Activated CD4-positive, alpha-beta memory T cell treated with anti-CD3 and anti-CD28 coated beads for 36 hours (primary cell): ENCODE measurements around the gene SLC52A3. TPM values are rescaled to one million over a fixed set of nuclear protein-coding genes. Genes with fewer than 3 reads are reported as not detected.
"Not testable (repeated sequence)": the region's sequence is repeated elsewhere in the genome, so short reads cannot be mapped to it uniquely, and the experiment has no call there.

ENCODE experiments used
- CTCF ChIA-PET: fragments of 350-600 bp; sonication (Branson Sonifier 250); formaldehyde crosslinking; loops from one replicate; lab custom pipeline; 2021; ENCODE audit warnings: antibody characterized with exemption, inconsistent platforms; lab: Charles Lee
- POLR2A ChIA-PET: fragments of 350-600 bp; sonication (Branson Sonifier 250); formaldehyde crosslinking; loops from one replicate; lab custom pipeline; 2021; ENCODE audit warnings: antibody characterized with exemption; lab: Charles Lee
- DNase-seq: peaks from one replicate; pipeline ENCODE4 v3.0.0-alpha.2; 2020
- H3K27ac Mint-ChIP-seq: one replicate; pipeline ENCODE4 v1.8.0; 2021; ENCODE audit warnings: mixed read lengths
- H3K27me3 Mint-ChIP-seq: one replicate; pipeline ENCODE4 v1.8.0; 2021; ENCODE audit warnings: mixed read lengths
- H3K36me3 Mint-ChIP-seq: one replicate; pipeline ENCODE4 v1.8.0; 2021; ENCODE audit warnings: mixed read lengths
- H3K4me1 Mint-ChIP-seq: one replicate; pipeline ENCODE4 v1.8.0; 2021; ENCODE audit warnings: low read depth, mixed read lengths
- H3K4me3 Mint-ChIP-seq: one replicate; pipeline ENCODE4 v1.8.0; 2021; ENCODE audit warnings: mild to moderate bottlenecking, mixed read lengths
- H3K9me3 Mint-ChIP-seq: one replicate; pipeline ENCODE4 v1.8.0; 2021; ENCODE audit warnings: mixed read lengths
- intact Hi-C: fragments of 100-400 bp; cut with micrococcal nuclease; formaldehyde crosslinking; loops from one replicate; pipeline ENCODE4 v1.15.1; 2023
- total RNA-seq, 2 experiments: library from RNA; stranded (reverse); gene quantifications; one replicate each; pipeline ENCODE4 v1.2.3, GENCODE V29; 2021

Gene SLC52A3
- total RNA-seq, 2 experiments from 2014 or later: not detected

GRCh38 chr20:742156-742555 is 26.1 kb downstream of the SLC52A3 start:
- Mint-ChIP-seq H3K27me3 (peaks cover 23% of the 10 kb centered on the region), H3K27ac (no peak overlapping the region), H3K4me1 (no peaks in the 10 kb centered on the region), H3K4me3 (no peak overlapping the region), H3K36me3 (peaks cover 7% of the 10 kb centered on the region), H3K9me3 (peaks cover 16% of the 10 kb centered on the region)
- no peak for DNase-seq
- CTCF ChIA-PET: no interaction called here
- POLR2A ChIA-PET: no interaction called here
- intact Hi-C loops: no loop called here

- Mint-ChIP-seq H3K27me3 (peaks cover 23% of the 10 kb centered on the region), H3K27ac (no peak overlapping the region), H3K36me3 (peaks cover 7% of the 10 kb centered on the region), H3K9me3 (peaks cover 16% of the 10 kb centered on the region), H3K4me1 (no peaks in the 10 kb centered on the region), H3K4me3 (no peak overlapping the region)
- ChIA-PET POLR2A (no interaction called here), CTCF (interaction anchor here (0.6 kb wide), 1 partner anchor 13 kb away, joined by 3 read pairs; no protein-coding TSS in a partner anchor)
- no peak for DNase-seq
- intact Hi-C loops: no loop called here
Measured at GRCh38 chr20:741620-742019, 26.7 kb downstream of the SLC52A3 start.

- POLR2A ChIA-PET: no interaction called here
Measured at GRCh38 chr20:740162-740561, 28.1 kb downstream of the SLC52A3 start.

GRCh38 chr20:739736-740135 is 28.6 kb downstream of the SLC52A3 start:
- POLR2A ChIA-PET: no interaction called here
- no peak overlapping the region for H3K27ac Mint-ChIP-seq
- H3K4me3 Mint-ChIP-seq: no peak overlapping the region
- peaks cover 5% of the 10 kb centered on the region for H3K9me3 Mint-ChIP-seq
- H3K36me3 Mint-ChIP-seq: peaks cover 1% of the 10 kb centered on the region
- no peaks in the 10 kb centered on the region for H3K4me1 Mint-ChIP-seq
- DNase-seq: no peak
- intact Hi-C loops: no loop called here
- CTCF ChIA-PET: interaction anchor here (0.8 to 2.0 kb wide), 17 partner anchors 9 to 184 kb away, joined by 3 to 21 read pairs (median 5); partner anchors contain the start of gene SRXN1
- H3K27me3 Mint-ChIP-seq: peaks cover 22% of the 10 kb centered on the region

More at GRCh38 chr20:740162-740561, 28.1 kb downstream of the SLC52A3 start:
- H3K4me3 Mint-ChIP-seq: no peak overlapping the region
- intact Hi-C loops: no loop called here
- H3K9me3 Mint-ChIP-seq: peaks cover 8% of the 10 kb centered on the region
- CTCF ChIA-PET: interaction anchor here (1.2 to 2.0 kb wide), 4 partner anchors 9 to 173 kb away, joined by 3 to 8 read pairs (median 6); no protein-coding TSS in a partner anchor
- H3K4me1 Mint-ChIP-seq: no peaks in the 10 kb centered on the region
- no peak overlapping the region for H3K27ac Mint-ChIP-seq
- H3K36me3 Mint-ChIP-seq: peaks cover 2% of the 10 kb centered on the region
- peaks cover 23% of the 10 kb centered on the region for H3K27me3 Mint-ChIP-seq
- DNase-seq: no peak

- no peak for DNase-seq
- Mint-ChIP-seq H3K9me3 (no peaks in the 10 kb centered on the region), H3K27me3 (peaks cover 29% of the 10 kb centered on the region), H3K4me3 (no peak overlapping the region), H3K4me1 (no peaks in the 10 kb centered on the region), H3K27ac (no peak overlapping the region), H3K36me3 (no peaks in the 10 kb centered on the region)
- ChIA-PET POLR2A (no interaction called here), CTCF (no interaction called here)
- intact Hi-C loops: no loop called here
Measured at GRCh38 chr20:733861-734260, 34.4 kb downstream of the SLC52A3 start.

GRCh38 chr20:732727-733126 is 35.6 kb downstream of the SLC52A3 start:
- DNase-seq: no peak
- Mint-ChIP-seq H3K4me3 (no peak overlapping the region), H3K4me1 (no peaks in the 10 kb centered on the region), H3K36me3 (no peaks in the 10 kb centered on the region), H3K9me3 (no peaks in the 10 kb centered on the region), H3K27ac (no peak overlapping the region), H3K27me3 (peaks cover 30% of the 10 kb centered on the region)
- ChIA-PET CTCF (no interaction called here), POLR2A (no interaction called here)
- intact Hi-C loops: no loop called here

GRCh38 chr20:731891-732560 is 36.3 kb downstream of the SLC52A3 start:
- Mint-ChIP-seq H3K9me3 (no peaks in the 10 kb centered on the region), H3K36me3 (no peaks in the 10 kb centered on the region), H3K27ac (no peak overlapping the region), H3K4me3 (no peak overlapping the region), H3K4me1 (no peaks in the 10 kb centered on the region), H3K27me3 (peaks cover 33% of the 10 kb centered on the region)
- POLR2A ChIA-PET: no interaction called here
- DNase-seq: no peak
- intact Hi-C loops: no loop called here
- CTCF ChIA-PET: no interaction called here

- H3K27ac Mint-ChIP-seq: no peak overlapping the region
- intact Hi-C loops: no loop called here
- DNase-seq: no peak
- no peaks in the 10 kb centered on the region for H3K4me1 Mint-ChIP-seq
- no peaks in the 10 kb centered on the region for H3K9me3 Mint-ChIP-seq
- no peaks in the 10 kb centered on the region for H3K36me3 Mint-ChIP-seq
- H3K27me3 Mint-ChIP-seq: peaks cover 44% of the 10 kb centered on the region
- no peak overlapping the region for H3K4me3 Mint-ChIP-seq
- CTCF ChIA-PET: interaction anchor here (2.4 kb wide), 1 partner anchor 9 kb away, joined by 7 read pairs; no protein-coding TSS in a partner anchor
- POLR2A ChIA-PET: interaction anchor here (0.7 kb wide), 2 partner anchors 49 to 368 kb away, joined by 3 read pairs; no protein-coding TSS in a partner anchor
Measured at GRCh38 chr20:730005-730404, 38.3 kb downstream of the SLC52A3 start.

- intact Hi-C loops: no loop called here
- Mint-ChIP-seq H3K27ac (no peak overlapping the region), H3K36me3 (no peaks in the 10 kb centered on the region), H3K4me3 (no peak overlapping the region), H3K4me1 (no peaks in the 10 kb centered on the region), H3K27me3 (peaks cover 48% of the 10 kb centered on the region), H3K9me3 (no peaks in the 10 kb centered on the region)
- DNase-seq: peak; percentile 65
- CTCF ChIA-PET: interaction anchor here (0.5 to 2.4 kb wide), 9 partner anchors 8 to 185 kb away, joined by 3 to 7 read pairs (median 4); partner anchors contain the start of gene CSNK2A1
- POLR2A ChIA-PET: no interaction called here
Measured at GRCh38 chr20:728256-728944, 39.9 kb downstream of the SLC52A3 start.

GRCh38 chr20:726160-726559 is 42.1 kb downstream of the SLC52A3 start:
- CTCF ChIA-PET: interaction anchor here (1.4 kb wide), 1 partner anchor 13 kb away, joined by 9 read pairs; no protein-coding TSS in a partner anchor
- POLR2A ChIA-PET: no interaction called here
- no peak overlapping the region for H3K27ac Mint-ChIP-seq
- no peaks in the 10 kb centered on the region for H3K36me3 Mint-ChIP-seq
- DNase-seq: no peak
- H3K27me3 Mint-ChIP-seq: peaks cover 46% of the 10 kb centered on the region
- H3K9me3 Mint-ChIP-seq: no peaks in the 10 kb centered on the region
- intact Hi-C loops: no loop called here
- no peak overlapping the region for H3K4me3 Mint-ChIP-seq
- no peaks in the 10 kb centered on the region for H3K4me1 Mint-ChIP-seq

GRCh38 chr20:725491-725890 is 42.8 kb downstream of the SLC52A3 start:
- Mint-ChIP-seq H3K4me1 (no peaks in the 10 kb centered on the region), H3K27me3 (peaks cover 44% of the 10 kb centered on the region), H3K36me3 (no peaks in the 10 kb centered on the region), H3K27ac (no peak overlapping the region), H3K4me3 (no peak overlapping the region), H3K9me3 (no peaks in the 10 kb centered on the region)
- ChIA-PET POLR2A (no interaction called here), CTCF (interaction anchor here (1.4 kb wide), 1 partner anchor 14 kb away, joined by 9 read pairs; no protein-coding TSS in a partner anchor)
- DNase-seq: no peak
- intact Hi-C loops: no loop called here

GRCh38 chr20:724797-725196 is 43.5 kb downstream of the SLC52A3 start:
- peaks cover 41% of the 10 kb centered on the region for H3K27me3 Mint-ChIP-seq
- POLR2A ChIA-PET, H3K4me1 Mint-ChIP-seq, DNase-seq, H3K36me3 Mint-ChIP-seq, H3K9me3 Mint-ChIP-seq, H3K4me3 Mint-ChIP-seq, H3K27ac Mint-ChIP-seq, CTCF ChIA-PET, intact Hi-C loops: not testable (repeated sequence)
